GM10248 (cell line): Measurements from ENCODE around the gene NNT.
"Not testable (repeated sequence)": the region's sequence is repeated elsewhere in the genome, so short reads cannot be mapped to it uniquely, and the experiment has no call there.

Source experiments
- CTCF ChIA-PET: fragments of 300-600 bp; sonication (Branson Sonifier 250); formaldehyde crosslinking; extraction: SDS; loops from one replicate; lab custom pipeline; 2021; ENCODE audit warnings: antibody characterized with exemption; lab: Yijun Ruan, JAX
- POLR2A ChIA-PET: fragments of 350-650 bp; sonication (Branson Sonifier 250); formaldehyde crosslinking; extraction: SDS; loops from one replicate; lab custom pipeline; 2020; ENCODE audit warnings: antibody characterized with exemption; lab: Yijun Ruan, JAX
- DNase-seq: peaks from one replicate; pipeline ENCODE4 v3.0.0; 2012; ENCODE audit errors: extremely low spot score
- TF ChIP-seq, protein P1 (sequence below): IDR thresholded peaks from 2 replicates; pipeline ENCODE4 v1.5.1; 2012; ENCODE audit warnings: mild to moderate bottlenecking, low read depth; ENCODE audit errors: extremely low read depth, missing control alignments, control extremely low read depth

NNT gene

DNA sequence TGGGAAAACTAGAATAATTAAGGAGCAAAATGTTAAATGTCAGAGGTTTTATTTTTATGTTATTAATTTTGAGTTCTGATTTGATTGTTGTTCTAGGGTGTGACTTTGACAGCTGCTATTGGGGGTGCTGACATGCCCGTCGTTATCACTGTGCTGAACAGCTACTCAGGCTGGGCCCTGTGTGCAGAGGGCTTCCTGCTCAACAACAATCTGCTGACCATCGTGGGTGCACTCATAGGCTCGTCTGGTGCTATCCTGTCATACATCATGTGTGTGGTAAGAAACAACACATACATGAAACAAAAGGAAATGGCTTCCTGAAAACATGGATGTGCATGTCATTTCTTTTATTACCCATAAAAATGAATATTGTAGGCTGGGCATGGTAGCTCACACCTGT is 56.1 kb downstream of the NNT start:
- DNase-seq: no peak
- ChIA-PET POLR2A (interaction anchor here (0.6 kb wide), 1 partner anchor 262 kb away, joined by 3 read pairs; no protein-coding TSS in a partner anchor), CTCF (interaction anchor here (1.9 kb wide), 1 partner anchor 8 kb away, joined by 4 read pairs; no protein-coding TSS in a partner anchor)
- TF ChIP-seq, protein P1, sequence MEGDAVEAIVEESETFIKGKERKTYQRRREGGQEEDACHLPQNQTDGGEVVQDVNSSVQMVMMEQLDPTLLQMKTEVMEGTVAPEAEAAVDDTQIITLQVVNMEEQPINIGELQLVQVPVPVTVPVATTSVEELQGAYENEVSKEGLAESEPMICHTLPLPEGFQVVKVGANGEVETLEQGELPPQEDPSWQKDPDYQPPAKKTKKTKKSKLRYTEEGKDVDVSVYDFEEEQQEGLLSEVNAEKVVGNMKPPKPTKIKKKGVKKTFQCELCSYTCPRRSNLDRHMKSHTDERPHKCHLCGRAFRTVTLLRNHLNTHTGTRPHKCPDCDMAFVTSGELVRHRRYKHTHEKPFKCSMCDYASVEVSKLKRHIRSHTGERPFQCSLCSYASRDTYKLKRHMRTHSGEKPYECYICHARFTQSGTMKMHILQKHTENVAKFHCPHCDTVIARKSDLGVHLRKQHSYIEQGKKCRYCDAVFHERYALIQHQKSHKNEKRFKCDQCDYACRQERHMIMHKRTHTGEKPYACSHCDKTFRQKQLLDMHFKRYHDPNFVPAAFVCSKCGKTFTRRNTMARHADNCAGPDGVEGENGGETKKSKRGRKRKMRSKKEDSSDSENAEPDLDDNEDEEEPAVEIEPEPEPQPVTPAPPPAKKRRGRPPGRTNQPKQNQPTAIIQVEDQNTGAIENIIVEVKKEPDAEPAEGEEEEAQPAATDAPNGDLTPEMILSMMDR: no peak

- POLR2A ChIA-PET: no interaction called here
- TF ChIP-seq, protein P1: no peak
- no peak for DNase-seq
- CTCF ChIA-PET: interaction anchor here (1.4 to 1.9 kb wide), 2 partner anchors 9 to 10 kb away, joined by 3 to 4 read pairs; no protein-coding TSS in a partner anchor
Measured at GRCh38 chr5:43661102-43661501, 58.1 kb downstream of the NNT start.

GRCh38 chr5:43663916-43664315 is 60.9 kb downstream of the NNT start:
- no peak for DNase-seq
- ChIA-PET POLR2A (no interaction called here), CTCF (interaction anchor here (1.3 to 1.6 kb wide), 4 partner anchors 10 to 47 kb away, joined by 3 to 4 read pairs (median 3); no protein-coding TSS in a partner anchor)
- TF ChIP-seq, protein P1: no peak

GRCh38 chr5:43664501-43665040 is 61.6 kb downstream of the NNT start:
- CTCF ChIA-PET: no interaction called here
- no peak for DNase-seq
- POLR2A ChIA-PET: no interaction called here
- TF ChIP-seq, protein P1: no peak

GRCh38 chr5:43665749-43666148 is 62.8 kb downstream of the NNT start:
- DNase-seq, POLR2A ChIA-PET, CTCF ChIA-PET: not testable (repeated sequence)

DNA sequence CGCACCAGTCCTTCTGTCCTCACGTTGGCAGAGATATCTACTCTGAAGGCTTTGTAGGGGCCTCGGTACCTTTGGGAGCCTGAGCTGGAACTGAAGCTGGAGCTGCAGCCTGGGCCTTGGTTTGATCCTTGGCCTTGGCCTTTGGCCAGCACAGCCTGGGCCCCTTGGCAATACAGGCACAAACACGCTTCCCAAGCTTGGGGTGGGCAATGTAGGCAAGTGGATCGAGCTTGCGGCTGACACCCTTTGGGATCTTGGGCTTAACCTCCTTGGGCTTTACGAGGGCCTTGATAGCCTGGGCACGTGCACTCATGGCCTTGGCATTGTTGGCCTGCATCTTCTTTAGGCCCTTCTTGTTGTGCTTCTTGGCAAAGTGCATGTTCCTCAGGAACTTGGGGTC is 63.7 kb downstream of the NNT start:
- DNase-seq, CTCF ChIA-PET, POLR2A ChIA-PET: not testable (repeated sequence)

DNA sequence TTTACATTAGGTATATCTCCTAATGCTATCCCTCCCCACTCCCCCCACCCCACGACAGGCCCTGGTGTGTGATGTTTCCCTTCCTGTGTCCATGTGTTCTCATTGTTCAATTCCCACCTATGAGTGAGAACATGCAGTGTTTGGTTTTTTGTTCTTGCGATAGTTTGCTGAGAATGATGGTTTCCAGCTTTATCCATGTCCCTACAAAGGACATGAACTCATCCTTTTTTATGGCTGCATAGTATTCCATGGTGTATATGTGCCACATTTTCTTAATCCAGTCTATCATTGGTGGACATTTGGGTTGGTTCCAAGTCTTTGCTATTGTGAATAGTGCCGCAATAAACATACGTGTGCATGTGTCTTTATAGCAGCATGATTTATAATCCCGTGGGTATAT is 64.4 kb downstream of the NNT start:
- CTCF ChIA-PET, DNase-seq, POLR2A ChIA-PET: not testable (repeated sequence)

- no peak for DNase-seq
- CTCF ChIA-PET: interaction anchor here (1.4 kb wide), 1 partner anchor 43 kb away, joined by 4 read pairs; no protein-coding TSS in a partner anchor
- POLR2A ChIA-PET: no interaction called here
- TF ChIP-seq, protein P1: no peak
Measured at GRCh38 chr5:43674536-43674935, 71.6 kb downstream of the NNT start.
